ENCODE measurements around the gene CNP. TPM values are rescaled to one million over a fixed set of nuclear protein-coding genes. Genes with fewer than 3 reads are reported as not detected.

The CNP gene
- total RNA-seq, 1 experiment from 2014 or later: 78.5 TPM

DNA sequence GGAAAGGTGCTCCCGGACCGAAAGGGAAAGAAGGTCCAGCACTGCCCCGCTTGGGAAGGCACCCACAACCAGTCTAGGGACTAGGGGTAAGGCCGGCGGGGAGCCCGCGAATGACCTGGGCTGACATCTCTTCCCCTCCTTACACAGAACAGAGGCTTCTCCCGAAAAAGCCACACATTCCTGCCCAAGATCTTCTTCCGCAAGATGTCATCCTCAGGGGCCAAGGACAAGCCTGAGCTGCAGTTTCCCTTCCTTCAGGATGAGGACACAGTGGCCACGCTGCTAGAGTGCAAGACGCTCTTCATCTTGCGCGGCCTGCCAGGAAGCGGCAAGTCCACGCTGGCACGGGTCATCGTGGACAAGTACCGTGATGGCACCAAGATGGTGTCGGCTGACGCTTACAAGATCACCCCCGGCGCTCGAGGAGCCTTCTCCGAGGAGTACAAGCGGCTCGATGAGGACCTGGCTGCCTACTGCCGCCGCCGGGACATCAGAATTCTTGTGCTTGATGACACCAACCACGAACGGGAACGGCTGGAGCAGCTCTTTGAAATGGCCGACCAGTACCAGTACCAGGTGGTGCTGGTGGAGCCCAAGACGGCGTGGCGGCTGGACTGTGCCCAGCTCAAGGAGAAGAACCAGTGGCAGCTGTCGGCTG is 1.5 kb downstream of the CNP start:
- no peak overlapping the region for H3K9ac ChIP-seq (ENCODE audit: extremely low read depth, insufficient read length, low read length)
- no peak overlapping the region; the same call in 1 of the 2 replicates for H3K14ac ChIP-seq (ENCODE audit: insufficient read depth, low read length)
- TF ChIP-seq, protein P1, sequence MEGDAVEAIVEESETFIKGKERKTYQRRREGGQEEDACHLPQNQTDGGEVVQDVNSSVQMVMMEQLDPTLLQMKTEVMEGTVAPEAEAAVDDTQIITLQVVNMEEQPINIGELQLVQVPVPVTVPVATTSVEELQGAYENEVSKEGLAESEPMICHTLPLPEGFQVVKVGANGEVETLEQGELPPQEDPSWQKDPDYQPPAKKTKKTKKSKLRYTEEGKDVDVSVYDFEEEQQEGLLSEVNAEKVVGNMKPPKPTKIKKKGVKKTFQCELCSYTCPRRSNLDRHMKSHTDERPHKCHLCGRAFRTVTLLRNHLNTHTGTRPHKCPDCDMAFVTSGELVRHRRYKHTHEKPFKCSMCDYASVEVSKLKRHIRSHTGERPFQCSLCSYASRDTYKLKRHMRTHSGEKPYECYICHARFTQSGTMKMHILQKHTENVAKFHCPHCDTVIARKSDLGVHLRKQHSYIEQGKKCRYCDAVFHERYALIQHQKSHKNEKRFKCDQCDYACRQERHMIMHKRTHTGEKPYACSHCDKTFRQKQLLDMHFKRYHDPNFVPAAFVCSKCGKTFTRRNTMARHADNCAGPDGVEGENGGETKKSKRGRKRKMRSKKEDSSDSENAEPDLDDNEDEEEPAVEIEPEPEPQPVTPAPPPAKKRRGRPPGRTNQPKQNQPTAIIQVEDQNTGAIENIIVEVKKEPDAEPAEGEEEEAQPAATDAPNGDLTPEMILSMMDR (conservative IDR thresholded peaks at IDR 0.05): no peak
- H3K27me3 ChIP-seq (ENCODE audit: insufficient read depth, low read length): no peaks in the 10 kb centered on the region
- no peak overlapping the region for H2AFZ ChIP-seq (ENCODE audit: low read length)
- no peak overlapping the region for H2BK120ac ChIP-seq (ENCODE audit: low read depth, low read length, poor library complexity, severe bottlenecking)
- H2BK15ac ChIP-seq (ENCODE audit: low read depth, low read length): no peak overlapping the region
- H3K23me2 ChIP-seq (ENCODE audit: insufficient read length, low read depth, low read length, poor library complexity, severe bottlenecking): peaks cover 12% of the 10 kb centered on the region
- H2AK5ac ChIP-seq (ENCODE audit: insufficient read length, low read length): no peak overlapping the region
- H3K9me3 ChIP-seq (ENCODE audit: control insufficient read depth, low read depth, low read length): no peaks in the 10 kb centered on the region
- no peak overlapping the region for H4K5ac ChIP-seq (ENCODE audit: insufficient read length, low read depth, low read length)
- Mint-ChIP-seq H3K27ac (peak overlapping the region in 1 of 3 experiments; percentile 20; a peak in 3 of 7 replicates), H3K4me3 (peak overlapping the region; percentile 76 to 80), H3K9me3 (no peaks in the 10 kb centered on the region), H3K36me3 (ENCODE audit: insufficient read depth in 1 of 3, low read depth in 3 of 3) (peaks cover 21 to 45% (median 39%) of the 10 kb centered on the region in 3 experiments), H3K27me3 (ENCODE audit: low read depth) (peaks cover 1% of the 10 kb centered on the region; the same call in 1 of the 2 replicates), H3K4me1 (peaks cover 17 to 25% of the 10 kb centered on the region in 2 experiments)
- no peak overlapping the region for H2BK5ac ChIP-seq (ENCODE audit: insufficient read length, low read length)
- peak overlapping the region; percentile 91 for H3K4me2 ChIP-seq (ENCODE audit: insufficient read depth, insufficient read length, low read length)
- H4K8ac ChIP-seq (replicated peaks; ENCODE audit: insufficient read length, low read depth, low read length): no peak overlapping the region
- H3K18ac ChIP-seq (ENCODE audit: insufficient read length, low read depth, low read length): no peak overlapping the region
- H3K4me1 ChIP-seq (ENCODE audit: insufficient read depth, low read length): no peaks in the 10 kb centered on the region
- DNase-seq: no peak
- H4K91ac ChIP-seq (ENCODE audit: insufficient read length, low read depth, low read length): no peak overlapping the region
- H2BK20ac ChIP-seq (ENCODE audit: low read depth, low read length, poor library complexity, severe bottlenecking): no peak overlapping the region
- no peaks in the 10 kb centered on the region for H3K79me1 ChIP-seq (ENCODE audit: insufficient read depth, low read depth, low read length, poor library complexity, severe bottlenecking)
- H3K4ac ChIP-seq (ENCODE audit: low read depth, low read length): no peak overlapping the region
- no CpG with 5 or more reads among the region's 37 CpGs for WGBS (ENCODE audit: extremely low coverage, insufficient read length, low lambda C conversion rate)
- no peaks in the 10 kb centered on the region for H4K20me1 ChIP-seq (ENCODE audit: control insufficient read depth, insufficient read depth, insufficient read length)
- H3K27ac ChIP-seq (ENCODE audit: insufficient read length, low read depth, low read length): no peak overlapping the region
- H2BK12ac ChIP-seq (ENCODE audit: insufficient read length, low read depth, low read length): no peak overlapping the region
- no peak overlapping the region for H3T11ph ChIP-seq (ENCODE audit: low read length)
- no peaks in the 10 kb centered on the region for H3K79me2 ChIP-seq (ENCODE audit: insufficient read depth, low read length)
- H3K23ac ChIP-seq (ENCODE audit: insufficient read length, low read depth, low read length): no peak overlapping the region
- no peak overlapping the region for H3K56ac ChIP-seq (ENCODE audit: insufficient read length, low read depth, low read length)
